ENCODE results near the gene CCDC183.
A peak's percentile ranks its signal among the peaks of the same experiment; 100 is the strongest.

CCDC183 gene

DNA sequence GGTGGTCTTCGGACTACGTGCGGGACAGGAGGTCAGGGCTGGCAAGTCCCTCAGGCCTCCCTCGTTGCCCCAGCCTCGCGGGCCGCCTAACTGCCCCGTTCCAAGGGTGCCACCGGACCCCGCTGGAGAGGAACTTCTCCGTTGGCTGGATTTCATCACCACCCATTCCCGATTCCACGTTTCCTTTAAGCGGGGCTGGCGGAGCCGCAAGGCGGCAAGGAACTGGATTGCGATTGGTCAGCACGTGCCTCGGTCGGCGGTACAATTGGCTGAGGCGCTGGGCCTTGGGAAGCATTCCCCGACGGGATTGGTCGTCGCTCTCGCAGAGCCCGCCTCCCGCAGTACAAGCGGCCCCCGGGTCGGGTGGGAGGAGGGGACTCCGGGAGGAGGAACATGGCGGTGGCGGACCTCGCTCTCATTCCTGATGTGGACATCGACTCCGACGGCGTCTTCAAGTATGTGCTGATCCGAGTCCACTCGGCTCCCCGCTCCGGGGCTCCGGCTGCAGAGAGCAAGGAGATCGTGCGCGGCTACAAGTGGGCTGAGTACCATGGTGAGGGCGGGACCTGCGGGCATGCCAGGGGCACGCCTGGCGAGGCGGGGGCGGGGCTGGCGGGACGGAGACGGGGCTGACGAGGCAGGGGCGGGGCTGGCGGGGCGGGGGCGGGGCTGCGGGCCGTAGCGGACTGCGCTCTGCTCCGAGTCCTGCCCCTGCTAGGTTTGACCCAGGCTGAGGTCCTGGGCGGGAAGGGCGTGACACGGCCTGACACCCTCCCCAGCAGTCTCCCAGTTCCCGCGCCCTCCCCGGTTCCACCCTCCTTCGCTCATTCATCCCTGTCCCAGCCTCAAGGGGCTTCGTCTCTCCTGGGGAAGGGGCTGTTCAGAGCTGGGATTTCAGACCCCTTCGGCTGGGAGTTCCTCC lies 53.2 kb downstream of the CCDC183 start, which contains the start of gene PHPT1:
Gene PHPT1 (plus strand): TSS at position 372 of the 922 bp plus-strand sequence. CDS start 22 bp downstream, at position 394.
- TF ChIP-seq Cebpa-rat (IDR thresholded peaks at IDR 0.05), result peak in 4 of 11 experiments; percentile 10 to 42 (median 31); a peak in 1 of 22 replicates
- H3K27me3 ChIP-seq, result peaks cover 16 to 40% (median 37%) of the 10 kb centered on the region in 11 experiments
- peaks cover 19 to 48% (median 30%) of the 10 kb centered on the region in 10 experiments for H3K4me1 ChIP-seq
- peak within 1 kb of the TSS; percentile 61 to 94 (median 72) for H3K4me3 ChIP-seq
- peak within 1 kb of the TSS; percentile 68 to 90 (median 81) for H3K9ac ChIP-seq
- H4K20me1 ChIP-seq, result peaks cover 13 to 41% (median 24%) of the 10 kb centered on the region in 11 experiments; a peak in 21 of 22 replicates
- H3K36me3 ChIP-seq, result peaks cover 9 to 26% (median 17%) of the 10 kb centered on the region in 11 experiments; a peak in 17 of 22 replicates
- H3K27ac ChIP-seq, result peak within 1 kb of the TSS; percentile 32 to 86 (median 79)
- peaks cover 0 to 22% (median 9%) of the 10 kb centered on the region in 11 experiments; a peak in 12 of 22 replicates for H3K9me3 ChIP-seq (replicated peaks in 1 of 11)
- peak within 1 kb of the TSS; percentile 96 to 100 (median 99) for H3K4me2 ChIP-seq

GRCh38 chr9:136849960-136850865 lies 54.1 kb downstream of the CCDC183 start:
- Histone ChIP-seq H3K4me3 (peak overlapping the region; percentile 61 to 94 (median 72)), H3K9me3 (replicated peaks in 1 of 11) (peaks cover 0 to 17% (median 8%) of the 10 kb centered on the region in 11 experiments; a peak in 12 of 22 replicates), H3K27me3 (peaks cover 7 to 31% (median 28%) of the 10 kb centered on the region in 11 experiments), H4K20me1 (peaks cover 13 to 50% (median 31%) of the 10 kb centered on the region in 11 experiments; a peak in 21 of 22 replicates), H3K4me2 (peak overlapping the region; percentile 92 to 100 (median 98)), H3K4me1 (peaks cover 21 to 56% (median 38%) of the 10 kb centered on the region in 10 experiments), H3K27ac (peak overlapping the region in 5 of 11 experiments; percentile 29 to 78 (median 46); a peak in 6 of 22 replicates), H3K36me3 (peaks cover 9 to 26% (median 17%) of the 10 kb centered on the region in 11 experiments; a peak in 17 of 22 replicates), H3K9ac (peak overlapping the region; percentile 68 to 84 (median 81))
- no peak for TF ChIP-seq Cebpa-rat (IDR thresholded peaks at IDR 0.05)

DNA sequence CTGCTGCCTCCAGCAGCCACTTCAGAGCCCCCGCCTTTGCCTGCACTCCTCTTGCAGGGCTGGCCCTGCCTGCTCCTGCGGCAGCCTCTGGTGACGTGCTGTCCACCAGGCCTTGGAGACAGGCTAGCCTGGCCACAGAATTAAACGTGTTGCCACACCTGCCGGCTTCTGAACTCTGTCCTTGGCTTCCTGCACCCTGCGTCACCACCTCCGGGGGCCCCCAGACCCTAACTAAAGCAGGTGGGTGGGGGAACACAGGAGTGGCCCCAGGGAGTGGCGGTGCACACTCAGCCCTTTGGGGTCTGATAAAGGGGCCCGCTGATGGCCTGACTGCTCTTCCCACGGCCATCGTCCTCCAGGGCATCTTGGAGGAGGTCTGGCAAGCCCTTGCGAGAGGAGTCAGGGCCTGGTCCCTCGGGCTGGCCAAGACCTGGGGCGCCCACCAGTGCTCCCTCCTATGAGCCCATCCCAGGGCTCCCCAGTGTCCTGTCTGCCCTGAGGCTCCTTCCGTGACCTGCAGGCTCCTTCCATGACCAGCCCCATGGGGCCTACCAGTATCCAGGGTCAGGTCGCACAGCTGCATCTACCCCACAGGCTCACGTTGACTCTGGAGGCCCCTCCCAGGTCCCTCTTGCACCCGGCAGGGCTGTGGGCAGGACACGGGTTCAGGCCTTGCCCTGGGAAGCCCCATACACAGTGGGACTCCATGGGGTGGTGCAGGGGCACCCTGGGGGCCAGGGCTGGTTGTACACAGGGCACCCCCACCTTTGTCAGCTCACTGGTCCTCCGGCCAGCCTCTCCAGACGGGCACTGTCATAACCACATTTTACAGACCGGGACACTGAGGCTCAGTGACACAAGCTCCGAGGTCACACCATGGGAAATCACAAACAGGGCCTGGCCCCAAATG lies 55.0 kb downstream of the CCDC183 start:
- TF ChIP-seq Cebpa-rat (IDR thresholded peaks at IDR 0.05), result no peak
- H3K36me3 ChIP-seq, result peaks cover 9 to 26% (median 17%) of the 10 kb centered on the region in 11 experiments; a peak in 17 of 22 replicates
- peaks cover 13 to 59% (median 40%) of the 10 kb centered on the region in 11 experiments; a peak in 21 of 22 replicates for H4K20me1 ChIP-seq
- H3K27ac ChIP-seq, result no peak overlapping the region
- peaks cover 6 to 22% (median 19%) of the 10 kb centered on the region in 11 experiments; a peak in 17 of 22 replicates for H3K27me3 ChIP-seq
- H3K9ac ChIP-seq, result peak overlapping the region in 7 of 11 experiments; percentile 15 to 84 (median 82); a peak in 5 of 22 replicates
- peaks cover 21 to 65% (median 47%) of the 10 kb centered on the region in 10 experiments for H3K4me1 ChIP-seq
- H3K4me3 ChIP-seq, result no peak overlapping the region
- peak overlapping the region in 7 of 11 experiments; percentile 92 to 100 (median 99); a peak in 9 of 22 replicates for H3K4me2 ChIP-seq
- H3K9me3 ChIP-seq (replicated peaks in 1 of 11), result peaks cover 0 to 8% (median 0%) of the 10 kb centered on the region in 11 experiments; a peak in 6 of 22 replicates

GRCh38 chr9:136851941-136852663 lies 56.0 kb downstream of the CCDC183 start, which contains the start of gene MAMDC4:
Gene MAMDC4, plus strand, starts transcription at chr9:136852346. Its CDS starts 71 bp downstream, at chr9:136852417.
- Histone ChIP-seq H3K9me3 (replicated peaks in 1 of 11) (no peaks in the 10 kb centered on the region), H4K20me1 (peaks cover 13 to 69% (median 50%) of the 10 kb centered on the region in 11 experiments; a peak in 21 of 22 replicates), H3K27me3 (peaks cover 0 to 12% (median 9%) of the 10 kb centered on the region in 11 experiments; a peak in 13 of 22 replicates), H3K4me3 (no peak within 1 kb of the TSS), H3K4me1 (peaks cover 21 to 70% (median 57%) of the 10 kb centered on the region in 10 experiments), H3K27ac (no peak within 1 kb of the TSS), H3K9ac (peak within 1 kb of the TSS in 5 of 11 experiments; percentile 15 to 83 (median 20); a peak in 5 of 22 replicates), H3K4me2 (no peak within 1 kb of the TSS; a peak in 1 of 22 replicates), H3K36me3 (peaks cover 9 to 28% (median 17%) of the 10 kb centered on the region in 11 experiments; a peak in 17 of 22 replicates)
- no peak for TF ChIP-seq Cebpa-rat (IDR thresholded peaks at IDR 0.05)

DNA sequence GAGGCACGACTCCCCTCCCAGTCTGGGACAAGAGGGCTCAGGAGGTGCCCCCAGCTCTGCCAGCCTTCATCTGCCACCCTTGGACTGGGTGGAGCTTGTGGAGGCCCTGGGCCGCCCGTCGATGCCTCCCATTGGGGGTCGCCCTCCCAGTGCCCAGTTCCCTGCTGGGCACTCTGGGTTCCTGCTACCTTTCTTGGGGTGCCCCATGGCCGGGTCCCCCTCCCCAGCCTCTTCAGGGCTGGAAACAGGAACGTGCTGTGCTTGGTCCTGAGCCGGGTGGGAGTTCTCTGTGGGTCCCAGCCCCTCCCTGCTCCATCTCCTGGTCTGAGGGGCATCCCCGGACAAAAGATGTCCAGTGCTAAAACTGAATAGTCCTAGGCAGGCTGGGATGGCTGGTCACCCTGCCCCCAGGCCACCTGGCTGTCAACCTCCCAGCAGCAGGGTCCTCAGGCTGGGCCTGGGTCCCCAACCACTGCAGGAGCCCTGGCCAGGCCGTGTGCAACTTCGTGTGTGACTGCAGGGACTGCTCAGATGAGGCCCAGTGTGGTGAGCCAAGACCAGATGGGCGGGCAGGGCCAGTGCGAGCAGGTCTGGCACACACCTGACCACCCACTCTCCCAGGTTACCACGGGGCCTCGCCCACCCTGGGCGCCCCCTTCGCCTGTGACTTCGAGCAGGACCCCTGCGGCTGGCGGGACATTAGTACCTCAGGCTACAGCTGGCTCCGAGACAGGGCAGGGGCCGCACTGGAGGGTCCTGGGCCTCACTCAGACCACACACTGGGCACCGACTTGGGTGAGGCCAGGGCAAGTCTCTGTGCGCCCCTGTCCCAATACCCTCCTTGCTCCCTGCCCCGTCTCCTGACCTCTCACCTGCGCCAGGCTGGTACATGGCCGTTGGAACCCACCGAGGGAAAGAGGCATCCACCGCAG lies 56.8 kb downstream of the CCDC183 start:
- Histone ChIP-seq H3K4me3 (no peak overlapping the region), H3K4me1 (peaks cover 21 to 73% (median 58%) of the 10 kb centered on the region in 10 experiments), H3K9ac (peak overlapping the region in 2 of 11 experiments; percentile 18 to 20; a peak in 2 of 22 replicates), H3K27ac (no peak overlapping the region), H3K9me3 (replicated peaks in 1 of 11) (no peaks in the 10 kb centered on the region), H3K4me2 (no peak overlapping the region), H3K27me3 (peaks cover 0 to 5% (median 4%) of the 10 kb centered on the region in 11 experiments; a peak in 10 of 22 replicates), H3K36me3 (peaks cover 9 to 30% (median 17%) of the 10 kb centered on the region in 11 experiments; a peak in 18 of 22 replicates), H4K20me1 (peaks cover 13 to 77% (median 57%) of the 10 kb centered on the region in 11 experiments; a peak in 21 of 22 replicates)
- TF ChIP-seq Cebpa-rat (IDR thresholded peaks at IDR 0.05), result no peak

All from BLaER1 treated with 17β-estradiol and CSF1 and Interleukin-3, amounts not matched to agents 10 nM and 100 nM (cell line).